ENCODE data around the gene NR0B2.

NR0B2 gene

DNA sequence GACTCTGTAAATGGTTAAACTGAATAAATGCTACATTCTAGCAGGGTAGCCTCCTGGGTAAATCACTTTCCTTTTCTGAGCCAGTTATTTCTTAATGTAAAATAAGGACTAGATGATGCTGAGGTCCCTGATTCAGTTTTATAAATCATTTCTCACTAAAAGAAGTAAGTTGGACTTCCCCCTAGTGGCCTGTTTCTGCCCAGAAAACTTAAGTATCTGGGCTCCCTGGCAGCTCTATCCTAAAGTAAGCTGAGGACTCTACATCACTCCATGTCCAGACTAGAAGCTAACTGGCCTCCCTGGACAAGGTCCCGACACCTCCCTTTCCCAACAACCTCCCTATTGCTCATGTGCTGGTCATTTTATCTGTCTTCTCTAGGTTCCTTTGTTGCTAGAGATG lies 26.6 kb downstream of the NR0B2 start:
- no peak for TF ChIP-seq ZBTB7A (IDR thresholded peaks at IDR 0.05; ENCODE audit: low read depth)
- TF ChIP-seq, protein P1, sequence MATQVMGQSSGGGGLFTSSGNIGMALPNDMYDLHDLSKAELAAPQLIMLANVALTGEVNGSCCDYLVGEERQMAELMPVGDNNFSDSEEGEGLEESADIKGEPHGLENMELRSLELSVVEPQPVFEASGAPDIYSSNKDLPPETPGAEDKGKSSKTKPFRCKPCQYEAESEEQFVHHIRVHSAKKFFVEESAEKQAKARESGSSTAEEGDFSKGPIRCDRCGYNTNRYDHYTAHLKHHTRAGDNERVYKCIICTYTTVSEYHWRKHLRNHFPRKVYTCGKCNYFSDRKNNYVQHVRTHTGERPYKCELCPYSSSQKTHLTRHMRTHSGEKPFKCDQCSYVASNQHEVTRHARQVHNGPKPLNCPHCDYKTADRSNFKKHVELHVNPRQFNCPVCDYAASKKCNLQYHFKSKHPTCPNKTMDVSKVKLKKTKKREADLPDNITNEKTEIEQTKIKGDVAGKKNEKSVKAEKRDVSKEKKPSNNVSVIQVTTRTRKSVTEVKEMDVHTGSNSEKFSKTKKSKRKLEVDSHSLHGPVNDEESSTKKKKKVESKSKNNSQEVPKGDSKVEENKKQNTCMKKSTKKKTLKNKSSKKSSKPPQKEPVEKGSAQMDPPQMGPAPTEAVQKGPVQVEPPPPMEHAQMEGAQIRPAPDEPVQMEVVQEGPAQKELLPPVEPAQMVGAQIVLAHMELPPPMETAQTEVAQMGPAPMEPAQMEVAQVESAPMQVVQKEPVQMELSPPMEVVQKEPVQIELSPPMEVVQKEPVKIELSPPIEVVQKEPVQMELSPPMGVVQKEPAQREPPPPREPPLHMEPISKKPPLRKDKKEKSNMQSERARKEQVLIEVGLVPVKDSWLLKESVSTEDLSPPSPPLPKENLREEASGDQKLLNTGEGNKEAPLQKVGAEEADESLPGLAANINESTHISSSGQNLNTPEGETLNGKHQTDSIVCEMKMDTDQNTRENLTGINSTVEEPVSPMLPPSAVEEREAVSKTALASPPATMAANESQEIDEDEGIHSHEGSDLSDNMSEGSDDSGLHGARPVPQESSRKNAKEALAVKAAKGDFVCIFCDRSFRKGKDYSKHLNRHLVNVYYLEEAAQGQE (IDR thresholded peaks at IDR 0.05; ENCODE audit: low read depth): no peak
- TF ChIP-seq, protein P2, sequence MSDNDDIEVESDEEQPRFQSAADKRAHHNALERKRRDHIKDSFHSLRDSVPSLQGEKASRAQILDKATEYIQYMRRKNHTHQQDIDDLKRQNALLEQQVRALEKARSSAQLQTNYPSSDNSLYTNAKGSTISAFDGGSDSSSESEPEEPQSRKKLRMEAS (IDR thresholded peaks at IDR 0.05): no peak
- TF ChIP-seq TAF1 (IDR thresholded peaks at IDR 0.05; ENCODE audit: low read depth): no peak
- TF ChIP-seq EP300 (IDR thresholded peaks at IDR 0.05; ENCODE audit: borderline replicate concordance): no peak
- no peak for TF ChIP-seq FOXM1 (IDR thresholded peaks at IDR 0.05; ENCODE audit: borderline replicate concordance, low read depth)
- no peak for TF ChIP-seq YY1 (IDR thresholded peaks at IDR 0.05; ENCODE audit: low read depth)

DNA sequence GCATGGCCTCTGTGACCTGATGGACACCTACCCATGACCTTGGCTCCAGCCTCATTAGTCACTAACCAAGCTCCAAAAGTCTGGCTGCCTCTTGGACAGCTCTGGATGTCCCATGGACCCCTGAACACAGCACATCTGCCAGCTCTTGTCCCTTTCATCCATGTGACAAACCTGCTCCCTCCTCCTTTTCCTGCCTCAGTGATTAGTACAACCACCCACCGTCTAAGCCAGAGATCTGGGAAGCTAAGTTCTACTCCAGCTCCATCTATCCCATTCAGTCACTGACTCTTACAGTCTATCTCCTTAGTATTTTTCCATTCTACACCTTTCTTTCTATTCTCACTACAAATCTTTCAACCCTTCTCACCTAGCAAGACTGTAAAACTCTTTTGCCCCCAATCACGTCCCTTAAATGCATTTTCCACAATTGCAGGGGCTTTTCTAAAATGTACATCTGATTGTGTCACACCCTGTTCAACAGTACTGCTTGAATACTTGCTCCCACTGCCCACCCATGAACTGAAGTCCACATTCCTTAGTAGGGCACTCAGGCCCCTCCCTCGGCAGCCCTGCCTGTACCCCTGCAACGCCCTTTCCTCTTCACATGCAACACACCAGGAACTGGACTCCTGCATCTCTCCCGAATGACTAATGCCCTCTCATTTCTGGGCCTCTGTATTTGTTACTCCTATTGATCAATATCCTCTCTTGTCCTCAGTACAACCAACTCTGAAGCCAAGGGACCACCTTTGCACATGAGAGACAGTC lies 30.9 kb downstream of the NR0B2 start:
- TF ChIP-seq TAF1 (IDR thresholded peaks at IDR 0.05; ENCODE audit: low read depth): no peak
- no peak for TF ChIP-seq ZBTB7A (IDR thresholded peaks at IDR 0.05; ENCODE audit: low read depth)
- TF ChIP-seq, protein P3, sequence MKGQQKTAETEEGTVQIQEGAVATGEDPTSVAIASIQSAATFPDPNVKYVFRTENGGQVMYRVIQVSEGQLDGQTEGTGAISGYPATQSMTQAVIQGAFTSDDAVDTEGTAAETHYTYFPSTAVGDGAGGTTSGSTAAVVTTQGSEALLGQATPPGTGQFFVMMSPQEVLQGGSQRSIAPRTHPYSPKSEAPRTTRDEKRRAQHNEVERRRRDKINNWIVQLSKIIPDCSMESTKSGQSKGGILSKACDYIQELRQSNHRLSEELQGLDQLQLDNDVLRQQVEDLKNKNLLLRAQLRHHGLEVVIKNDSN (IDR thresholded peaks at IDR 0.05): no peak
- TF ChIP-seq EGR1 (IDR thresholded peaks at IDR 0.05): no peak
- TF ChIP-seq RAD21 (IDR thresholded peaks at IDR 0.05; ENCODE audit: low read depth): no peak
- no peak for TF ChIP-seq TEAD4 (IDR thresholded peaks at IDR 0.05)
- no peak for TF ChIP-seq CEBPB (IDR thresholded peaks at IDR 0.05)
- no peak for TF ChIP-seq CREB1 (IDR thresholded peaks at IDR 0.05; ENCODE audit: low read depth)
- TF ChIP-seq FOXM1 (IDR thresholded peaks at IDR 0.05; ENCODE audit: borderline replicate concordance, low read depth): no peak
- TF ChIP-seq, protein P2 (IDR thresholded peaks at IDR 0.05): no peak
- TF ChIP-seq TCF12 (IDR thresholded peaks at IDR 0.05; ENCODE audit: low read depth): no peak
- TF ChIP-seq, protein P1 (IDR thresholded peaks at IDR 0.05; ENCODE audit: low read depth): no peak
- TF ChIP-seq YY1 (IDR thresholded peaks at IDR 0.05; ENCODE audit: low read depth): no peak

DNA sequence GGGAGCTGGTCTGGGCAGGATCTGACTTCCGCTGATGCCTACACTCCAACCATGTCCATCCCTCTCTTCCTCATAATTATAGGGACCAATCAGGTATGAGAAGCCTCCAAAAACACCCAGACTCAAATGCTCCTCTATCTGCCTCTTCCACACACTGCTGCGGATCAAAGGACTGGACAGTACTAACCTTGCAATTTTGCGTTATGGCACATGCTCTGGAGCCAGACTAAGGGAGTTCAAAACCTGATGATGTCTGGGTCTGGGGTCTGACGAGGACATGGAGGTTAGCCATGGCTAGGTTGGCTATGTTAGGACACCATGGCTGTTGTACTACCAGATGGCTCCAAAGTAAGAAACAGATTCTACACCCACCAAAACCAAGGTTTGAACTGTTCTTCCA lies 34.0 kb downstream of the NR0B2 start:
- TF ChIP-seq TCF12 (IDR thresholded peaks at IDR 0.05; ENCODE audit: low read depth): no peak
- no peak for TF ChIP-seq ZBTB7A (IDR thresholded peaks at IDR 0.05; ENCODE audit: low read depth)
- no peak for TF ChIP-seq FOXM1 (IDR thresholded peaks at IDR 0.05; ENCODE audit: borderline replicate concordance, low read depth)
- TF ChIP-seq CREB1 (IDR thresholded peaks at IDR 0.05; ENCODE audit: low read depth): no peak
- no peak for TF ChIP-seq TEAD4 (IDR thresholded peaks at IDR 0.05)
- TF ChIP-seq, protein P2 (IDR thresholded peaks at IDR 0.05): no peak
- no peak for TF ChIP-seq EGR1 (IDR thresholded peaks at IDR 0.05)
- TF ChIP-seq, protein P3 (IDR thresholded peaks at IDR 0.05): no peak
- no peak for TF ChIP-seq NFIC (IDR thresholded peaks at IDR 0.05)
- no peak for TF ChIP-seq EP300 (IDR thresholded peaks at IDR 0.05; ENCODE audit: borderline replicate concordance)
- TF ChIP-seq, protein P1 (IDR thresholded peaks at IDR 0.05; ENCODE audit: low read depth): no peak
- no peak for TF ChIP-seq YY1 (IDR thresholded peaks at IDR 0.05; ENCODE audit: low read depth)
- no peak for TF ChIP-seq TAF1 (IDR thresholded peaks at IDR 0.05; ENCODE audit: low read depth)
- no peak for TF ChIP-seq CEBPB (IDR thresholded peaks at IDR 0.05)
- no peak for TF ChIP-seq RAD21 (IDR thresholded peaks at IDR 0.05; ENCODE audit: low read depth)

DNA sequence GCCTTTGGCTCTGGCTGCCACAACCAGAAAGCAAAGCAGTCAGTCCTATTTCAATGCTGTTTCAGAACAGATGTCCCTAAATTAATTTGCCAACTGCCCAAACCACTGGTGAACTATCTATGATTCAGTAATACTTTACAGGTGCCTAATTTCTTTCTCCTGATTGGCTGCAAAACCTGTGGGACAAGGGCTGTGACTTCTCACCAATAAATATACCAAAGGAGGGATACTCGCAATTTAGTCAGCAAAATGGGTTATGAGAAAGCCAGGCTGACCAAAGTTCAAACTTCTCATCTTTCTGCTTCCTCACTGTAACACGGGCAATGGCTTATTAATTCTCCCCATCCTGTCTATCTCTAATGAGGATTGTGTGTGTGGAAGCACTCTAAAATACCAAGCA lies 36.4 kb downstream of the NR0B2 start:
- no peak for TF ChIP-seq TCF12 (IDR thresholded peaks at IDR 0.05; ENCODE audit: low read depth)
- no peak for TF ChIP-seq TEAD4 (IDR thresholded peaks at IDR 0.05)
- TF ChIP-seq, protein P2 (IDR thresholded peaks at IDR 0.05): no peak
- TF ChIP-seq FOXM1 (IDR thresholded peaks at IDR 0.05; ENCODE audit: borderline replicate concordance, low read depth): no peak
- no peak for TF ChIP-seq ZBTB7A (IDR thresholded peaks at IDR 0.05; ENCODE audit: low read depth)
- TF ChIP-seq EGR1 (IDR thresholded peaks at IDR 0.05): no peak
- no peak for TF ChIP-seq YY1 (IDR thresholded peaks at IDR 0.05; ENCODE audit: low read depth)
- TF ChIP-seq TAF1 (IDR thresholded peaks at IDR 0.05; ENCODE audit: low read depth): no peak
- TF ChIP-seq, protein P3 (IDR thresholded peaks at IDR 0.05): no peak
- TF ChIP-seq CREB1 (IDR thresholded peaks at IDR 0.05; ENCODE audit: low read depth): no peak
- no peak for TF ChIP-seq EP300 (IDR thresholded peaks at IDR 0.05; ENCODE audit: borderline replicate concordance)
- no peak for TF ChIP-seq RAD21 (IDR thresholded peaks at IDR 0.05; ENCODE audit: low read depth)
- TF ChIP-seq NFIC (IDR thresholded peaks at IDR 0.05): no peak

Data from Ishikawa (cell line).